Chondrocyte (in vitro differentiated cells): ENCODE data around the gene NRP2. TPM values are rescaled to one million over a fixed set of nuclear protein-coding genes. Genes with fewer than 3 reads are reported as not detected.

ENCODE experiments used
- DNase-seq: peaks from one replicate; pipeline ENCODE4 v3.0.0; 2021; ENCODE audit warnings: mixed read lengths, low spot score
- H3K27ac Mint-ChIP-seq: one replicate; pipeline ENCODE4 v1.8.0; 2021; ENCODE audit warnings: mild to moderate bottlenecking, moderate library complexity, mixed read lengths; ENCODE audit not compliant: unreplicated experiment
- H3K27me3 Mint-ChIP-seq: 2 replicates; pipeline ENCODE4 v1.8.0; 2021; ENCODE audit warnings: low read depth, mixed read lengths
- H3K36me3 Mint-ChIP-seq: 2 replicates; pipeline ENCODE4 v1.8.0; 2021; ENCODE audit warnings: low read depth, mixed read lengths
- H3K4me1 Mint-ChIP-seq: 2 replicates; pipeline ENCODE4 v1.8.0; 2021; ENCODE audit warnings: low read depth, mild to moderate bottlenecking, mixed read lengths
- H3K4me3 Mint-ChIP-seq: one replicate; pipeline ENCODE4 v1.8.0; 2021; ENCODE audit warnings: mild to moderate bottlenecking, moderate library complexity, mixed read lengths; ENCODE audit not compliant: unreplicated experiment
- H3K9me3 Mint-ChIP-seq: 2 replicates; pipeline ENCODE4 v1.8.0; 2021; ENCODE audit warnings: low read depth, mixed read lengths
- CTCF ChIP-seq: fragments of 200-600 bp; sonication (generic); IDR thresholded peaks from 2 replicates; pipeline ENCODE4 v1.5.0; 2021; ENCODE audit warnings: antibody characterized with exemption, mild to moderate bottlenecking, moderate library complexity
- total RNA-seq: library from RNA; stranded (reverse); gene quantifications from 3 replicates; pipeline ENCODE4 v1.2.1, GENCODE V29; 2021

NRP2 gene
- total RNA-seq, 1 donor from 2014 or later, result 34.5 TPM

- H3K27ac Mint-ChIP-seq, result no peak overlapping the region
- H3K9me3 Mint-ChIP-seq, result no peaks in the 10 kb centered on the region
- no peak overlapping the region for H3K4me3 Mint-ChIP-seq
- H3K27me3 Mint-ChIP-seq, result no peaks in the 10 kb centered on the region
- DNase-seq, result no peak
- H3K4me1 Mint-ChIP-seq, result peaks cover 51% of the 10 kb centered on the region
- H3K36me3 Mint-ChIP-seq, result peaks cover 9% of the 10 kb centered on the region
- no peak for TF ChIP-seq CTCF
Observed at GRCh38 chr2:205733082-205733481, 50.8 kb downstream of the NRP2 start.

GRCh38 chr2:205733648-205734047 lies 51.3 kb downstream of the NRP2 start:
- Mint-ChIP-seq H3K27me3 (no peaks in the 10 kb centered on the region), H3K36me3 (peaks cover 11% of the 10 kb centered on the region), H3K9me3 (no peaks in the 10 kb centered on the region), H3K4me3 (no peak overlapping the region), H3K27ac (peak overlapping the region; percentile 79), H3K4me1 (peaks cover 56% of the 10 kb centered on the region)
- DNase-seq, result no peak
- TF ChIP-seq CTCF, result no peak

- Mint-ChIP-seq H3K4me3 (no peak overlapping the region), H3K27me3 (no peaks in the 10 kb centered on the region), H3K9me3 (no peaks in the 10 kb centered on the region), H3K36me3 (peaks cover 10% of the 10 kb centered on the region), H3K4me1 (peaks cover 56% of the 10 kb centered on the region), H3K27ac (peak overlapping the region; percentile 79)
- peak; percentile 21 for TF ChIP-seq CTCF
- DNase-seq, result no peak
Observed at GRCh38 chr2:205734436-205735037, 52.2 kb downstream of the NRP2 start.

GRCh38 chr2:205738117-205738968 lies 56.0 kb downstream of the NRP2 start:
- no peak for DNase-seq
- Mint-ChIP-seq H3K27me3 (no peaks in the 10 kb centered on the region), H3K27ac (no peak overlapping the region), H3K4me1 (peaks cover 24% of the 10 kb centered on the region), H3K9me3 (no peaks in the 10 kb centered on the region), H3K36me3 (peaks cover 31% of the 10 kb centered on the region), H3K4me3 (no peak overlapping the region)
- no peak for TF ChIP-seq CTCF

GRCh38 chr2:205739620-205740019 lies 57.3 kb downstream of the NRP2 start:
- no peaks in the 10 kb centered on the region for H3K27me3 Mint-ChIP-seq
- peak overlapping the region; percentile 50 for H3K27ac Mint-ChIP-seq
- peaks cover 31% of the 10 kb centered on the region for H3K36me3 Mint-ChIP-seq

More at GRCh38 chr2:205739620-205740019, 57.3 kb downstream of the NRP2 start:
- TF ChIP-seq CTCF, result no peak
- no peak for DNase-seq
- H3K4me3 Mint-ChIP-seq, result no peak overlapping the region
- no peaks in the 10 kb centered on the region for H3K9me3 Mint-ChIP-seq
- peaks cover 21% of the 10 kb centered on the region for H3K4me1 Mint-ChIP-seq
